ENCODE data around the gene CPNE5.

CPNE5 gene

DNA sequence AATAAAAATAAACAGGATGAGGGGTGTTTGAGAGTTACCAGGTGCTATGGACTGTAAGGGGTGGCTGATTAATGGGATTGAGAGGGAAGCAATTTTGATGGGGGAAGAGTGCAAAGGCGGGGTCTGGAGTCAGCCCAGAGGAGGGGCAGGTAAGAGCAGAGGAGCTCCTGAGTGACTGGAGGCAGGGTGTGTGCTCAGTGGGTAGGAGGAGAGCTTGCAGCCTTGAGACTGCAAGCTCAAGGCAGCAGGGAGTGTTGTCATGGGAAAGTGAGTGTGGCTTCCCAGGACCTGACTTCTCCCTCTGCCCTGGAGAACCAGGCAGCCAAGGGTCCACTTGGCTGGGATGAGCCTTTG lies 87.4 kb downstream of the CPNE5 start:
- Histone ChIP-seq H3K27me3 (ENCODE audit: insufficient read depth, poor library complexity, severe bottlenecking) (no peaks in the 10 kb centered on the region), H3K4me3 (replicated peaks; ENCODE audit: insufficient read depth, low read length) (no peak overlapping the region), H3K27ac (replicated peaks) (no peak overlapping the region)
- TF ChIP-seq, protein P1, sequence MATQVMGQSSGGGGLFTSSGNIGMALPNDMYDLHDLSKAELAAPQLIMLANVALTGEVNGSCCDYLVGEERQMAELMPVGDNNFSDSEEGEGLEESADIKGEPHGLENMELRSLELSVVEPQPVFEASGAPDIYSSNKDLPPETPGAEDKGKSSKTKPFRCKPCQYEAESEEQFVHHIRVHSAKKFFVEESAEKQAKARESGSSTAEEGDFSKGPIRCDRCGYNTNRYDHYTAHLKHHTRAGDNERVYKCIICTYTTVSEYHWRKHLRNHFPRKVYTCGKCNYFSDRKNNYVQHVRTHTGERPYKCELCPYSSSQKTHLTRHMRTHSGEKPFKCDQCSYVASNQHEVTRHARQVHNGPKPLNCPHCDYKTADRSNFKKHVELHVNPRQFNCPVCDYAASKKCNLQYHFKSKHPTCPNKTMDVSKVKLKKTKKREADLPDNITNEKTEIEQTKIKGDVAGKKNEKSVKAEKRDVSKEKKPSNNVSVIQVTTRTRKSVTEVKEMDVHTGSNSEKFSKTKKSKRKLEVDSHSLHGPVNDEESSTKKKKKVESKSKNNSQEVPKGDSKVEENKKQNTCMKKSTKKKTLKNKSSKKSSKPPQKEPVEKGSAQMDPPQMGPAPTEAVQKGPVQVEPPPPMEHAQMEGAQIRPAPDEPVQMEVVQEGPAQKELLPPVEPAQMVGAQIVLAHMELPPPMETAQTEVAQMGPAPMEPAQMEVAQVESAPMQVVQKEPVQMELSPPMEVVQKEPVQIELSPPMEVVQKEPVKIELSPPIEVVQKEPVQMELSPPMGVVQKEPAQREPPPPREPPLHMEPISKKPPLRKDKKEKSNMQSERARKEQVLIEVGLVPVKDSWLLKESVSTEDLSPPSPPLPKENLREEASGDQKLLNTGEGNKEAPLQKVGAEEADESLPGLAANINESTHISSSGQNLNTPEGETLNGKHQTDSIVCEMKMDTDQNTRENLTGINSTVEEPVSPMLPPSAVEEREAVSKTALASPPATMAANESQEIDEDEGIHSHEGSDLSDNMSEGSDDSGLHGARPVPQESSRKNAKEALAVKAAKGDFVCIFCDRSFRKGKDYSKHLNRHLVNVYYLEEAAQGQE (IDR thresholded peaks at IDR 0.05; ENCODE audit: insufficient replicate concordance, low read depth), result no peak
- no peak for TF ChIP-seq SPI1 (IDR thresholded peaks at IDR 0.05; ENCODE audit: borderline replicate concordance, low read depth)
- TF ChIP-seq, protein P2, sequence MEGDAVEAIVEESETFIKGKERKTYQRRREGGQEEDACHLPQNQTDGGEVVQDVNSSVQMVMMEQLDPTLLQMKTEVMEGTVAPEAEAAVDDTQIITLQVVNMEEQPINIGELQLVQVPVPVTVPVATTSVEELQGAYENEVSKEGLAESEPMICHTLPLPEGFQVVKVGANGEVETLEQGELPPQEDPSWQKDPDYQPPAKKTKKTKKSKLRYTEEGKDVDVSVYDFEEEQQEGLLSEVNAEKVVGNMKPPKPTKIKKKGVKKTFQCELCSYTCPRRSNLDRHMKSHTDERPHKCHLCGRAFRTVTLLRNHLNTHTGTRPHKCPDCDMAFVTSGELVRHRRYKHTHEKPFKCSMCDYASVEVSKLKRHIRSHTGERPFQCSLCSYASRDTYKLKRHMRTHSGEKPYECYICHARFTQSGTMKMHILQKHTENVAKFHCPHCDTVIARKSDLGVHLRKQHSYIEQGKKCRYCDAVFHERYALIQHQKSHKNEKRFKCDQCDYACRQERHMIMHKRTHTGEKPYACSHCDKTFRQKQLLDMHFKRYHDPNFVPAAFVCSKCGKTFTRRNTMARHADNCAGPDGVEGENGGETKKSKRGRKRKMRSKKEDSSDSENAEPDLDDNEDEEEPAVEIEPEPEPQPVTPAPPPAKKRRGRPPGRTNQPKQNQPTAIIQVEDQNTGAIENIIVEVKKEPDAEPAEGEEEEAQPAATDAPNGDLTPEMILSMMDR (IDR thresholded peaks at IDR 0.05; ENCODE audit: insufficient read depth, low read length), result no peak
- no peak for TF ChIP-seq POLR2AphosphoS5 (IDR thresholded peaks at IDR 0.05; ENCODE audit: low read depth)
- no peak for TF ChIP-seq GABPA (IDR thresholded peaks at IDR 0.05; ENCODE audit: low read depth)
- DNase-seq (ENCODE audit: low read depth in 1 of 2, low spot score in 1 of 2), result no peak

DNA sequence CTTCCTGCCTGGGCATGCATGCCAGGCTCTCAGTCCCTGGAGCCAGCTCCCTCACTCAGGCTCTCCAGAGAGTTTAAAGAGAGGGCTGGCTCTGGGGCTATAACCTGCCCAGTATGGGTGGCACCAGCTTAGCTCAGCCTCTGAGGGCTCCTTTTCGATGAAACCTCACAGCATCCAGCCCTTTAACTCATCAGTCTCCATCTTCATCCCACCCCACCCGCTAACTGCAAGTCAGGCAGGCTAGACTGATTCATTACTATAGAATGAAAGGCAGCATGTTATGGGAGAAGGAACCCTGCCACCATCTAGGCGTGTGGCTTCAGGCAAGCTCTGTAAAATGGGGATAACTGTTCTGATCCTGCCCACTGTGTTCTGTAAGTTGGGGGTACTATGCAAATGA lies 88.2 kb downstream of the CPNE5 start:
- TF ChIP-seq SPI1 (IDR thresholded peaks at IDR 0.05; ENCODE audit: borderline replicate concordance, low read depth), result no peak
- Histone ChIP-seq H3K4me3 (replicated peaks; ENCODE audit: insufficient read depth, low read length) (no peak overlapping the region), H3K27ac (replicated peaks) (no peak overlapping the region), H3K27me3 (ENCODE audit: insufficient read depth, poor library complexity, severe bottlenecking) (no peaks in the 10 kb centered on the region)
- DNase-seq (ENCODE audit: low read depth in 1 of 2, low spot score in 1 of 2), result no peak

DNA sequence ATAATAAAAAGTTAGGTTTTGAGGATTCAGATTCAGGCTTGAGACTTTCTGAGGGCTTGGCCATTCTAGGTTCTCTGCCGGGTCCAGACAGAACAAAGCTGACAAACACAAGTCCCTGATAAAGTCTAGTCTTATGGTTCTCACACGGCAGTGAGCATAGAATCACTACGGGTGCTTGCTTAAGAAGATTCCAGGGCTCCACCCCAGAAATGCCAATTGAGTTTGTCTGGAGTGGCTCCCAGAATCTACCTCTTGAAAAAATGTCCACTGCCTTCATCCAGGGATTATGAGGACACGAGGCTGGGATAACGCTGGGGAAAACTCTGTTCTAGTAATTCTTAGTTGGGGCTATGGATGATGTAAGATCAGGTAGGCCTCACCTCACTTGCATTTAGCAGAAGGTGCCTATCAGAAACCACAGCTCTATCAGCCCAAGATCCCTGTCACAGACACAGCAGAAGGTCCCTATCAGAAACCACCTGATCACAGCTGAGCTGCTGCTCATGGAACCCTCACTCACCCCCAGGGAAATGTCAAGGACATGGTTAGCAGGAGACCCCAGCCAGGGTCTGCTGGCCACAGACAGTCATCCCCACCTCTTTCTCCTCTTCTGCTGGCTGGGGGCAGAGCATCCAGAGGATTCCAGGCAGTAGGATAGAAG lies 89.3 kb downstream of the CPNE5 start:
- no peak overlapping the region for H3K4me3 ChIP-seq (replicated peaks; ENCODE audit: insufficient read depth, low read length)
- TF ChIP-seq, protein P2 (IDR thresholded peaks at IDR 0.05; ENCODE audit: insufficient read depth, low read length), result no peak
- TF ChIP-seq POLR2AphosphoS5 (IDR thresholded peaks at IDR 0.05; ENCODE audit: low read depth) (no peak), SPI1 (IDR thresholded peaks at IDR 0.05; ENCODE audit: borderline replicate concordance, low read depth) (no peak), GABPA (IDR thresholded peaks at IDR 0.05; ENCODE audit: low read depth) (no peak)
- TF ChIP-seq, protein P1 (IDR thresholded peaks at IDR 0.05; ENCODE audit: insufficient replicate concordance, low read depth), result no peak

DNA sequence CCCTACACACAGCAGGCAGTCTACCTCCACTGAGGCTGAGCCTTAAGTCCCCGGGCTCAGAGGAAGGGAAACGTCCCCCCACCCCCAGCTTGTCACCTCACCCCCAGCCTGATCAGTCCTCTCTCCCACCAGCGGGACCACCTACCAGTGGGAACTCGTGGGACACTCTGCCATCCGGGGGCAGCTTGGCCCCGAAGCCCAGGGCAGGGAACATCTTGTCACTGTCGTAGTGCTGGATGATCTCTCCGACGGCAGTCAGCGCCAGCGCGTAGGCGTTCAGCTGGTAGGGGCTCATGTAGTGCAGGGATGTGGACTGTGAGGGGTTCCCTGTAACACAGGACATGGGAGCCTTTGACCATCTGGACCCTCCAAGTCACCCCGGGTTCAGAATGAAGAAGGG lies 93.0 kb downstream of the CPNE5 start:
- DNase-seq (ENCODE audit: low read depth in 1 of 2, low spot score in 1 of 2), result no peak
- H3K27me3 ChIP-seq (ENCODE audit: insufficient read depth, poor library complexity, severe bottlenecking), result no peaks in the 10 kb centered on the region
- H3K4me3 ChIP-seq (replicated peaks; ENCODE audit: insufficient read depth, low read length), result no peak overlapping the region
- TF ChIP-seq, protein P2 (IDR thresholded peaks at IDR 0.05; ENCODE audit: insufficient read depth, low read length), result no peak
- no peak for TF ChIP-seq GABPA (IDR thresholded peaks at IDR 0.05; ENCODE audit: low read depth)
- TF ChIP-seq SPI1 (IDR thresholded peaks at IDR 0.05; ENCODE audit: borderline replicate concordance, low read depth), result no peak
- no peak for TF ChIP-seq POLR2AphosphoS5 (IDR thresholded peaks at IDR 0.05; ENCODE audit: low read depth)
- TF ChIP-seq, protein P1 (IDR thresholded peaks at IDR 0.05; ENCODE audit: insufficient replicate concordance, low read depth), result no peak
- H3K27ac ChIP-seq (replicated peaks), result no peak overlapping the region

More for the DNA sequence above, 89.3 kb downstream of the CPNE5 start:
- no peak overlapping the region for H3K27ac ChIP-seq (replicated peaks)
- no peaks in the 10 kb centered on the region for H3K27me3 ChIP-seq (ENCODE audit: insufficient read depth, poor library complexity, severe bottlenecking)
- DNase-seq (ENCODE audit: low read depth in 1 of 2, low spot score in 1 of 2), result no peak
